Brain microvascular endothelial cell (primary cell): Measurements from ENCODE around the gene ZNF385D.
A peak's percentile ranks its signal among the peaks of the same experiment; 100 is the strongest.

Experiments used
- DNase-seq: peaks from one replicate; pipeline ENCODE4 v3.0.0-alpha.2; 2020
- H3K27ac ChIP-seq: fragments of 250-450 bp; sonication (Bioruptor Pico); 2 replicates; pipeline ENCODE4 v1.5.1; 2020; ENCODE audit warnings: mild to moderate bottlenecking, moderate library complexity
- H3K27me3 ChIP-seq: fragments of 250-450 bp; sonication (Bioruptor Pico); replicated peaks from 2 replicates; pipeline ENCODE4 v1.5.1; 2020; ENCODE audit warnings: mild to moderate bottlenecking
- H3K36me3 ChIP-seq: fragments of 250-450 bp; sonication (Bioruptor Pico); replicated peaks from 2 replicates; pipeline ENCODE4 v1.5.1; 2020; ENCODE audit warnings: mild to moderate bottlenecking
- H3K4me3 ChIP-seq: 2 replicates; pipeline ENCODE4 v1.5.1; 2011; ENCODE audit warnings: low read depth, mild to moderate bottlenecking, control low read depth, low read length, moderate library complexity
- CTCF ChIP-seq: IDR thresholded peaks from 2 replicates; pipeline ENCODE4 v1.5.1; 2011; ENCODE audit warnings: low read depth, mild to moderate bottlenecking, moderate library complexity, low read length, control low read depth, inconsistent platforms; ENCODE audit errors: missing control alignments
- in situ Hi-C: cut with HindIII; loops from 2 replicates; pipeline ENCODE4 v1.10.0; 2017; ENCODE audit warnings: low sequenced_read_pairs, low pct_ligation_motif_present

ZNF385D gene

GRCh38 chr3:21585216-21585740 lies 165.7 kb downstream of the ZNF385D start:
- Histone ChIP-seq H3K27me3 (no peaks in the 10 kb centered on the region), H3K36me3 (no peaks in the 10 kb centered on the region), H3K4me3 (no peak overlapping the region), H3K27ac (no peak overlapping the region)
- in situ Hi-C loops = no loop called here
- no peak for TF ChIP-seq CTCF
- no peak for DNase-seq

GRCh38 chr3:21573291-21573690 lies 177.7 kb downstream of the ZNF385D start:
- no peak for DNase-seq
- TF ChIP-seq CTCF = no peak
- Histone ChIP-seq H3K4me3 (no peak overlapping the region), H3K27ac (no peak overlapping the region), H3K36me3 (no peaks in the 10 kb centered on the region), H3K27me3 (no peaks in the 10 kb centered on the region)
- in situ Hi-C loops = no loop called here

- no peak for DNase-seq
- no peaks in the 10 kb centered on the region for H3K27me3 ChIP-seq
- no peak overlapping the region for H3K27ac ChIP-seq
- in situ Hi-C loops = no loop called here
- no peak for TF ChIP-seq CTCF
- no peak overlapping the region for H3K4me3 ChIP-seq
- no peaks in the 10 kb centered on the region for H3K36me3 ChIP-seq
Observed at GRCh38 chr3:21564531-21564930, 186.5 kb downstream of the ZNF385D start.

- H3K27me3 ChIP-seq = no peaks in the 10 kb centered on the region
- DNase-seq = no peak
- TF ChIP-seq CTCF = no peak
- in situ Hi-C loops = no loop called here
- no peak overlapping the region for H3K27ac ChIP-seq
- no peak overlapping the region for H3K4me3 ChIP-seq
- no peaks in the 10 kb centered on the region for H3K36me3 ChIP-seq
Observed at GRCh38 chr3:21562243-21562642, 188.8 kb downstream of the ZNF385D start.

GRCh38 chr3:21561472-21561871 lies 189.5 kb downstream of the ZNF385D start:
- Histone ChIP-seq H3K27ac (no peak overlapping the region), H3K36me3 (no peaks in the 10 kb centered on the region), H3K27me3 (no peaks in the 10 kb centered on the region), H3K4me3 (no peak overlapping the region)
- DNase-seq = no peak
- TF ChIP-seq CTCF = no peak
- in situ Hi-C loops = no loop called here

GRCh38 chr3:21551019-21551418 lies 200.0 kb downstream of the ZNF385D start:
- TF ChIP-seq CTCF = peak; percentile 11
- DNase-seq = no peak
- Histone ChIP-seq H3K4me3 (no peak overlapping the region), H3K27ac (no peak overlapping the region), H3K36me3 (no peaks in the 10 kb centered on the region), H3K27me3 (no peaks in the 10 kb centered on the region)
- in situ Hi-C loops = no loop called here
